ENCODE data around the gene IMPDH2.
A peak's percentile ranks its signal among the peaks of the same experiment; 100 is the strongest.
"Not testable (repeated sequence)": the region's sequence is repeated elsewhere in the genome, so short reads cannot be mapped to it uniquely, and the experiment has no call there.

The IMPDH2 gene

GRCh38 chr3:49015765-49016164, 13.4 kb downstream of the IMPDH2 start:
- Histone ChIP-seq H3K4me3 (ENCODE audit: insufficient read depth, low read depth, low read length) (no peak overlapping the region), H3K4me1 (ENCODE audit: control insufficient read depth, insufficient read depth, low read length) (peaks cover 9% of the 10 kb centered on the region), H3K27me3 (ENCODE audit: control insufficient read depth, insufficient read depth, low read length, poor library complexity, severe bottlenecking) (no peaks in the 10 kb centered on the region), H3K36me3 (ENCODE audit: control insufficient read depth, insufficient read depth, low read length) (peaks cover 48% of the 10 kb centered on the region), H3K27ac (ENCODE audit: insufficient read depth, low read depth, low read length, poor library complexity, severe bottlenecking) (no peak overlapping the region), H3K9me3 (ENCODE audit: control insufficient read depth, low read length) (no peaks in the 10 kb centered on the region)
- 95 to 97% methylated on average over 6 of the region's 6 CpGs for WGBS, 2 experiments

- 96 to 97% methylated on average over 8 of the region's 8 CpGs for WGBS, 2 experiments
- H3K4me1 ChIP-seq (ENCODE audit: control insufficient read depth, insufficient read depth, low read length): peaks cover 8% of the 10 kb centered on the region
- no peak overlapping the region for H3K27ac ChIP-seq (ENCODE audit: insufficient read depth, low read depth, low read length, poor library complexity, severe bottlenecking)
- H3K9me3 ChIP-seq (ENCODE audit: control insufficient read depth, low read length): no peaks in the 10 kb centered on the region
- H3K4me3 ChIP-seq (ENCODE audit: insufficient read depth, low read depth, low read length): no peak overlapping the region
- peaks cover 48% of the 10 kb centered on the region for H3K36me3 ChIP-seq (ENCODE audit: control insufficient read depth, insufficient read depth, low read length)
- no peaks in the 10 kb centered on the region for H3K27me3 ChIP-seq (ENCODE audit: control insufficient read depth, insufficient read depth, low read length, poor library complexity, severe bottlenecking)
Measured at GRCh38 chr3:49015072-49015471, 14.1 kb downstream of the IMPDH2 start.

DNA sequence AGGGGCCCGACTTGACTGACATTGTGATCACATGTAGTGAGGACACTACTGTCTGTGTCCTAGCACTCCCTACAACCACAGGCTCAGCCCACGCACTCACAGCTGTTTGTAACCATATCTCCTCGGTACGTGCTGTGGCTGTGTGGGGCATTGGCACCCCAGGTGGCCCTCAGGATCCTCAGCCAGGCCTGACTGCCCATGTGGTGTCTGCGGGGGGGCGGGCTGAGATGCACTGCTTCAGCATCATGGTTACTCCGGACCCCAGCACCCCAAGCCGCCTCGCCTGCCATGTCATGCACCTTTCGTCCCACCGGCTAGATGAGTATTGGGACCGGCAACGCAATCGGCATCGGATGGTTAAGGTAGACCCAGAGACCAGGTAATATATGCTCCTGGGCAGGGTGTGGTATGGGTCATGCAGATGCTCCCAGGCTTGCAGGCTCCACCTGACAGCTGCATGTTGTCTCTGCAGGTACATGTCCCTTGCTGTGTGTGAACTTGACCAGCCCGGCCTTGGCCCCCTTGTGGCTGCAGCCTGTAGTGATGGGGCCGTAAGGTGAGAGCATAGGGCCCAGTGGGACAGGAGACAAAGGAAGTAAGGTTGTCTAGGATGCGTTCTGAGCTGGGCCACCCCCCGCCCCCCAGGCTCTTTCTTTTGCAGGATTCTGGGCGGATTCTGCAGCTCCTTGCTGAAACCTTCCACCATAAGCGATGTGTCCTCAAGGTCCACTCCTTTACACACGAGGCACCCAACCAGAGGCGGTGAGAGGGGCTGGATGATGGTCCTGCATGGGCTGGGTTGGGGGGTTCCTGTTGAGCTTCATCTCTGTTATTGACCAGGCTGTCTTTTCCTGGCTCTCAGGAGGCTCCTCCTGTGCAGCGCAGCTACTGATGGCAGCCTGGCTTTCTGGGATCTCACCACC, 15.2 kb downstream of the IMPDH2 start:
- Histone ChIP-seq H3K27me3 (ENCODE audit: control insufficient read depth, insufficient read depth, low read length, poor library complexity, severe bottlenecking) (no peaks in the 10 kb centered on the region), H3K4me3 (ENCODE audit: insufficient read depth, low read depth, low read length) (no peak overlapping the region), H3K4me1 (ENCODE audit: control insufficient read depth, insufficient read depth, low read length) (peaks cover 5% of the 10 kb centered on the region), H3K36me3 (ENCODE audit: control insufficient read depth, insufficient read depth, low read length) (peaks cover 53% of the 10 kb centered on the region), H3K27ac (ENCODE audit: insufficient read depth, low read depth, low read length, poor library complexity, severe bottlenecking) (no peak overlapping the region), H3K9me3 (ENCODE audit: control insufficient read depth, low read length) (no peaks in the 10 kb centered on the region)
- 93 to 94% methylated on average over 24 of the region's 24 CpGs for WGBS, 2 experiments

DNA sequence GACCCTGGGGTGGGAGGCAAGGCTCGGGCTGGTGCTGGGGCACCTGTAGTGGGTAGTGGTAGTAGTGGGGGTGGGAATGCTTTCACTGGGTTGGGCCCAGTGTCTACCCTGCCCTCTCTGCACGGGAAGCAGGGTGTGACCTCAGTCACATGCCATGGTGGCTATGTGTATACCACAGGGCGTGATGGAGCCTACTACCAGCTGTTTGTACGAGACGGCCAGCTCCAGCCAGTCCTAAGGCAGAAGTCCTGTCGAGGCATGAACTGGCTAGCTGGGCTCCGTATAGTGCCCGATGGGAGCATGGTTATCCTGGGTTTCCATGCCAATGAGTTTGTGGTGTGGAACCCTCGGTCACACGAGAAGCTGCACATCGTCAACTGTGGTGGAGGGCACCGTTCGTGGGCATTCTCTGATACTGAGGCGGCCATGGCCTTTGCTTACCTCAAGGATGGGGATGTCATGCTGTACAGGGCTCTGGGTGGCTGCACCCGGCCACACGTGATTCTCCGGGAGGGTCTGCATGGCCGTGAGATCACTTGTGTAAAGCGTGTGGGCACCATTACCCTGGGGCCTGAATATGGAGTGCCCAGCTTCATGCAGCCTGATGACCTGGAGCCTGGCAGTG, 16.0 kb downstream of the IMPDH2 start:
- H3K36me3 ChIP-seq (ENCODE audit: control insufficient read depth, insufficient read depth, low read length): peaks cover 53% of the 10 kb centered on the region

GRCh38 chr3:49012441-49013017, 16.7 kb downstream of the IMPDH2 start:
- WGBS, 2 experiments: 94 to 95% methylated on average over 17 of the region's 17 CpGs
- H3K4me3 ChIP-seq (ENCODE audit: insufficient read depth, low read depth, low read length): no peak overlapping the region
- H3K27me3 ChIP-seq (ENCODE audit: control insufficient read depth, insufficient read depth, low read length, poor library complexity, severe bottlenecking): no peaks in the 10 kb centered on the region
- no peak overlapping the region for H3K27ac ChIP-seq (ENCODE audit: insufficient read depth, low read depth, low read length, poor library complexity, severe bottlenecking)
- H3K9me3 ChIP-seq (ENCODE audit: control insufficient read depth, low read length): no peaks in the 10 kb centered on the region
- peaks cover 53% of the 10 kb centered on the region for H3K36me3 ChIP-seq (ENCODE audit: control insufficient read depth, insufficient read depth, low read length)
- H3K4me1 ChIP-seq (ENCODE audit: control insufficient read depth, insufficient read depth, low read length): peaks cover 5% of the 10 kb centered on the region

More for the DNA sequence above, 16.0 kb downstream of the IMPDH2 start:
- H3K4me3 ChIP-seq (ENCODE audit: insufficient read depth, low read depth, low read length): no peak overlapping the region
- WGBS, 2 experiments: 95 to 96% methylated on average over 19 of the region's 19 CpGs
- H3K27me3 ChIP-seq (ENCODE audit: control insufficient read depth, insufficient read depth, low read length, poor library complexity, severe bottlenecking): no peaks in the 10 kb centered on the region
- H3K27ac ChIP-seq (ENCODE audit: insufficient read depth, low read depth, low read length, poor library complexity, severe bottlenecking): no peak overlapping the region
- peaks cover 5% of the 10 kb centered on the region for H3K4me1 ChIP-seq (ENCODE audit: control insufficient read depth, insufficient read depth, low read length)
- no peaks in the 10 kb centered on the region for H3K9me3 ChIP-seq (ENCODE audit: control insufficient read depth, low read length)

- Histone ChIP-seq H3K36me3 (ENCODE audit: control insufficient read depth, insufficient read depth, low read length) (peaks cover 26% of the 10 kb centered on the region), H3K9me3 (ENCODE audit: control insufficient read depth, low read length) (no peaks in the 10 kb centered on the region), H3K27ac (ENCODE audit: insufficient read depth, low read depth, low read length, poor library complexity, severe bottlenecking) (no peak overlapping the region), H3K27me3 (ENCODE audit: control insufficient read depth, insufficient read depth, low read length, poor library complexity, severe bottlenecking) (no peaks in the 10 kb centered on the region), H3K4me3 (ENCODE audit: insufficient read depth, low read depth, low read length) (no peak overlapping the region), H3K4me1 (ENCODE audit: control insufficient read depth, insufficient read depth, low read length) (peaks cover 8% of the 10 kb centered on the region)
- 84 to 89% methylated on average over 3 of the region's 3 CpGs for WGBS, 2 experiments
Measured at GRCh38 chr3:49009396-49009795, 19.8 kb downstream of the IMPDH2 start.

DNA sequence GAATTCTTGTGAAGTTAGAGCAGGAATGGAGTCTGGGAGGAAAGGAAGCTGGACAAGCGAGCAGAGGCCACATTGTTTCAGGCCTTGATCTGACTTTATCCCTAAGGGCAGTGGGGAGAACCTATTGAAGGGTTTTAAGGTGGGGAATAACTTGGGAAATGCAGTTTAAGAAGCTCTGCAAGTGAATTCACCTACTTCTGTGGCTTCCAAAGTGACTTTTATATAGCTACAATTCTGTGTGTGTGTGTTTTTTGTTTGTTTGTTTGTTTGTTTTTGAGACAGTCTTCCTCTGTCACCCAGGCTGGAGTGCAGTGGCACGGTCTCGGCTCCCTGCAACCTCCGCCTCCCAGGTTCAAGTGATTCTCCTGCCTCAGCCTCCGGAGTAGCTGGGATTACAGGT, 20.6 kb downstream of the IMPDH2 start:
- H3K27ac ChIP-seq (ENCODE audit: insufficient read depth, low read depth, low read length, poor library complexity, severe bottlenecking); H3K27me3 ChIP-seq (ENCODE audit: control insufficient read depth, insufficient read depth, low read length, poor library complexity, severe bottlenecking); H3K4me1 ChIP-seq (ENCODE audit: control insufficient read depth, insufficient read depth, low read length); H3K9me3 ChIP-seq (ENCODE audit: control insufficient read depth, low read length): not testable (repeated sequence)
- WGBS, 2 experiments: 95 to 97% methylated on average over 5 of the region's 5 CpGs
- peaks cover 20% of the 10 kb centered on the region for H3K36me3 ChIP-seq (ENCODE audit: control insufficient read depth, insufficient read depth, low read length)
- peak overlapping the region; percentile 85 for H3K4me3 ChIP-seq (ENCODE audit: insufficient read depth, low read depth, low read length)

DNA sequence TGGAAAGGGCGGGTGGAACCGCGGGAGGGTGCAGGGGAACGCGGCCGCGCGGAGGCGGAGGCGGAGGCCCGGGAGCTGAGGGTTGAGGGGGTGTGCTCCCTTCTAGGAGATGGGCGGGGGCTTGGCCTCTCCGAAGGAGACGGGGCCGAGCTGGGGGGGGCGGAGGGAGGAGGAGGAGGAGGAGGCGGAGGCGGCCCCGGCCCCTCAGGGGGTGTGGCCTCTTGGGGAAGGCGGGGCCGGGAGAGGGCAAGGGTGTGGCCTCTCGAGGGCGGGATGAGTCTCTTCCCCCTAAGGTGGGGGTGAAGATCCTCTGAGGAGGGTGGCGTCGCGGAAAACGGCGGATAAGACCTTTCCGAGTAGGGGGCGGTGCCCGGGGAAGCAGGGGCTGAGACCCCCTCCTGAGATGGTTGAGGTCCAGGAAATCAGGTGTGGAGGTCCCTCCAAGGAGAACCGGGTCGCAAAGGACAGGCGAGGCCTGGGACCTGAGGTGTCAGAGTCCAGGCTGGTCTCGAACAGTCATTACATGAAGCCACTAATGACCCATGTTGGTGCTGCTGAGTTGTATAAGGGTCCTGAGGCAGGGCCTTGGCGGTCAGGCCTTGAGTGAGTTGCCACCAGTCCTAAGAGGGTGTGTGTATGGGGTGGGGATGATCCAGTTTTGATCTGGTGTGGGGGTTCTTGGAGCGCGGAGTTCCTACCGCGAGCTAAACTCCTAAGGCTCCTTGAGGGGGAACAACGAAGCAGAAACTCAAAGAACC, 21.2 kb downstream of the IMPDH2 start:
- peaks cover 8% of the 10 kb centered on the region for H3K4me1 ChIP-seq (ENCODE audit: control insufficient read depth, insufficient read depth, low read length)
- 18% methylated on average over 41 of the region's 41 CpGs for WGBS, 2 experiments
- H3K27me3 ChIP-seq (ENCODE audit: control insufficient read depth, insufficient read depth, low read length, poor library complexity, severe bottlenecking): no peaks in the 10 kb centered on the region
- peak overlapping the region; percentile 85 for H3K4me3 ChIP-seq (ENCODE audit: insufficient read depth, low read depth, low read length)
- H3K9me3 ChIP-seq (ENCODE audit: control insufficient read depth, low read length): no peaks in the 10 kb centered on the region
- H3K27ac ChIP-seq (ENCODE audit: insufficient read depth, low read depth, low read length, poor library complexity, severe bottlenecking): peak overlapping the region; percentile 95
- H3K36me3 ChIP-seq (ENCODE audit: control insufficient read depth, insufficient read depth, low read length): peaks cover 20% of the 10 kb centered on the region

DNA sequence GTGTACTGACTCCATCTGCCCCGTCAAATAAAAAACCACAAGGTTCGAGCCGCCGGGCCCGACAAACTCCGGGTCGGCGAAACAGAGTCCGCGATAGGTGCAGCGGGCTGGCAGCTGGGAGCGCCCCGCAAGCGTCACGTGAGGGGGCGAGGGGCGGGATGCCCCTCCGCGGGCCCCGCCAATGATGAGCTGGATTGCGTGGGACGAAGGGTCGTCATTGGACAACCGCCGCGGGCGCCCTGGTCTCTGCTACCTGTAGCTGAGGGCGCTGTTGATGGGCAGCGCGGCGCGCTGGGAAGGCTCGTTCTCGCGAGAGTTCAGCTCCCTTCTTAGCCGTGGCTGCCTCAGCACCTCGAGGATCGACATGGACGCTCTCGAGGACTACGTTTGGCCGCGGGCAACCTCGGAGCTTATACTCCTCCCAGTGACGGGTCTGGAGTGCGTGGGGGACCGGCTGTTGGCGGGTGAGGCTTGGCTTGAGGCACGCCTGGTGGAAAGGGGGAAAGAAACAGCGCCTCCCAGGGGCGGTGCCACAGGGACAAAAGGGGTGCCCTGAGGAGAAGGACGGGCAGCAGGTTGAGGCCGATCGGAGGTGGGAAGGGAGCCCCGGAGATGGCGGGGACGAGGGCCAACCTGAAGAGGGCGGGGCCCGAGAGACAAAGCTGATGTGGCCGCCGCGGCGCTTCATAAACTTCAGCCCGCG, 22.0 kb downstream of the IMPDH2 start, which contains the start of gene WDR6:
Gene WDR6 (plus strand): TSS at position 324 of the 703 bp plus-strand sequence. CDS start 41 bp downstream, at position 365.
- Histone ChIP-seq H3K36me3 (ENCODE audit: control insufficient read depth, insufficient read depth, low read length) (peaks cover 19% of the 10 kb centered on the region), H3K27ac (ENCODE audit: insufficient read depth, low read depth, low read length, poor library complexity, severe bottlenecking) (peak within 1 kb of the TSS; percentile 95), H3K27me3 (ENCODE audit: control insufficient read depth, insufficient read depth, low read length, poor library complexity, severe bottlenecking) (no peaks in the 10 kb centered on the region), H3K4me3 (ENCODE audit: insufficient read depth, low read depth, low read length) (peak within 1 kb of the TSS; percentile 85), H3K4me1 (ENCODE audit: control insufficient read depth, insufficient read depth, low read length) (peaks cover 8% of the 10 kb centered on the region), H3K9me3 (ENCODE audit: control insufficient read depth, low read length) (no peaks in the 10 kb centered on the region)
- WGBS, 2 experiments: 0% methylated on average over 65 of the region's 65 CpGs

All from ectodermal cell (in vitro differentiated cells).